Hepatocyte (in vitro differentiated cells): Measurements from ENCODE around the gene PHEX. TPM values are rescaled to one million over a fixed set of nuclear protein-coding genes. Genes with fewer than 3 reads are reported as not detected.

Source experiments
- DNase-seq: peaks from one replicate; pipeline ENCODE4 v3.0.0-alpha.2; 2016; ENCODE audit warnings: low spot score
- H2AFZ ChIP-seq: fragments of 200-600 bp; sonication (generic); 2 replicates; pipeline ENCODE4 v1.6.0; 2016; ENCODE audit warnings: antibody characterized with exemption, mild to moderate bottlenecking
- H3K27ac ChIP-seq: fragments of 200-600 bp; sonication (generic); 2 replicates; pipeline ENCODE4 v1.5.1; 2016; ENCODE audit warnings: mild to moderate bottlenecking
- H3K27me3 ChIP-seq: fragments of 200-600 bp; sonication (generic); 2 replicates; pipeline ENCODE4 v1.6.1; 2016
- H3K36me3 ChIP-seq: fragments of 200-600 bp; sonication (generic); replicated peaks from 2 replicates; pipeline ENCODE4 v1.5.1; 2016; ENCODE audit warnings: low read depth; ENCODE audit not compliant: insufficient read depth
- H3K4me1 ChIP-seq: fragments of 200-600 bp; sonication (generic); 2 replicates; pipeline ENCODE4 v1.5.1; 2016; ENCODE audit warnings: mild to moderate bottlenecking, moderate library complexity; ENCODE audit not compliant: insufficient read depth
- H3K4me2 ChIP-seq: fragments of 200-600 bp; sonication (generic); 2 replicates; pipeline ENCODE4 v1.6.0; 2016
- H3K4me3 ChIP-seq: fragments of 200-600 bp; sonication (generic); 2 replicates; pipeline ENCODE4 v1.5.1; 2016; ENCODE audit warnings: mild to moderate bottlenecking
- H3K79me2 ChIP-seq: fragments of 200-600 bp; sonication (generic); 2 replicates; pipeline ENCODE4 v1.6.0; 2017; ENCODE audit warnings: mild to moderate bottlenecking
- H3K9me2 ChIP-seq: fragments of 200-600 bp; sonication (generic); replicated peaks from 2 replicates; pipeline ENCODE4 v1.6.0; 2017; ENCODE audit warnings: mild to moderate bottlenecking; ENCODE audit not compliant: insufficient read depth
- H3K9me3 ChIP-seq: fragments of 200-600 bp; sonication (generic); 2 replicates; pipeline ENCODE4 v1.5.1; 2016; ENCODE audit warnings: low read depth, mild to moderate bottlenecking
- H4K20me1 ChIP-seq: fragments of 200-600 bp; sonication (generic); 2 replicates; pipeline ENCODE4 v1.6.0; 2016; ENCODE audit warnings: mild to moderate bottlenecking; ENCODE audit not compliant: insufficient read depth, poor library complexity, severe bottlenecking
- CTCF ChIP-seq: fragments of 200-600 bp; sonication (generic); IDR thresholded peaks from 2 replicates; pipeline ENCODE4 v1.5.1; 2016; ENCODE audit warnings: antibody characterized with exemption, mild to moderate bottlenecking; ENCODE audit not compliant: poor library complexity
- EZH2 ChIP-seq: fragments of 200-600 bp; sonication (generic); IDR thresholded peaks from 2 replicates; pipeline ENCODE4 v1.6.1; 2016; ENCODE audit warnings: antibody characterized with exemption, mild to moderate bottlenecking, borderline replicate concordance
- EZH2phosphoT487 ChIP-seq: fragments of 200-600 bp; sonication (generic); IDR thresholded peaks from one replicate; pipeline ENCODE4 v1.6.1; 2018; ENCODE audit warnings: antibody characterized with exemption, mild to moderate bottlenecking, low read depth, moderate library complexity; ENCODE audit not compliant: unreplicated experiment, severe bottlenecking
- WGBS: methylation state at CpG from one replicate; pipeline ENCODE4 v1.1.6; 2016; ENCODE audit warnings: low lambda C conversion rate; ENCODE audit errors: missing lambda C conversion rate; 5-methylcytosine and 5-hydroxymethylcytosine counted together
- polyA plus RNA-seq: library from polyadenylated mRNA; unstranded; fragments of >200 nt; fragmentation: Nextera tagmentation; extraction: Ambion mirVana; gene quantifications from 2 replicates; pipeline ENCODE4 v1.2.1, GENCODE V29; 2016
- total RNA-seq: library from RNA; depleted of rRNA; stranded (reverse); fragments of >200 nt; gene quantifications from 2 replicates; pipeline ENCODE4 v1.2.3, GENCODE V29; 2014

The PHEX gene
- total and polyA plus RNA-seq, 2 experiments from 2014 or later: 0.05 to 0.27 TPM

DNA sequence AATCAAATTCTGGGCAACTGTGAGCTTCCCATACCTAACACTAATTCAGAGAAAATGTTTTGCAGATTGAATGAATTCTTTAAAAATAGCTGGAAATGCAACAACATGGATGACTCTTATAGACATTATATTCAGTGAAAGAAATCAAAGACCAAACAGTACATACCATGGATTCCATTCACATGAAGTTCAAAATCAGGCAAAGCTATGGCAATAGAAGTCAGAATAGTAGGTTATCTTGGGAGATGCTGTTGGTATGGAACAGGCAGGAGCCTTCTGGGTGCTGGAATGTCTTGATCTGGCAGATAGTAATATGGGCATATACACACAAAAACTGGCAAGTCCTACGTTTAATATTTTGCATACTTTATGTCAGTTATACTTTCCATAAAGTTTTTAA lies 215.0 kb downstream of the PHEX start:
- Histone ChIP-seq H3K27me3 (no peaks in the 10 kb centered on the region), H3K4me1 (no peaks in the 10 kb centered on the region), H3K79me2 (no peaks in the 10 kb centered on the region), H3K36me3 (no peaks in the 10 kb centered on the region), H3K4me3 (no peak overlapping the region), H4K20me1 (no peaks in the 10 kb centered on the region), H3K27ac (no peak overlapping the region), H2AFZ (no peak overlapping the region), H3K9me2 (no peaks in the 10 kb centered on the region), H3K9me3 (no peaks in the 10 kb centered on the region), H3K4me2 (no peak overlapping the region)
- 48% methylated on average over 1 of the region's 1 CpG for WGBS
- TF ChIP-seq EZH2phosphoT487 (no peak), CTCF (no peak), EZH2 (no peak)
- no peak for DNase-seq

DNA sequence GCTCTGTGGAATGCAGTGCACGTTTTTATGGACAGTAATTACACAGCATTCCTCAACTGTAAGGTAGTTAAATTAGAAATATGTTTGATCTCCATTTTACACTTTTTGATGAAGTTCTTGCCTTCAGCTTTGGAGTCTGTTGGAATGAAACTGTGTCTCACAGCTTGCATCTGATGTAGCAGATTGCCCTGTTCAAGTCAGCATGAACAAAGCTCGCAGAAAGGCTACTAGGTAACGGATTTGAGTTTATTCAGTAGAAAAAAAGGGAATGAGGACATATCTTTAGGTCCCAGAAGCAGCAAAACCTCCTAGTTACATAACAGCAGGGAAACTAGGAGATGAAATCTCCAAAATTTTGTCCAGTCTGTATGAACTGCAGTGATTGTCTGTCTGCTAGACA lies 216.3 kb downstream of the PHEX start:
- no peaks in the 10 kb centered on the region for H3K4me1 ChIP-seq
- H3K36me3 ChIP-seq: no peaks in the 10 kb centered on the region
- no peaks in the 10 kb centered on the region for H3K9me3 ChIP-seq
- H2AFZ ChIP-seq: no peak overlapping the region
- no peaks in the 10 kb centered on the region for H3K27me3 ChIP-seq
- H3K79me2 ChIP-seq: no peaks in the 10 kb centered on the region
- no peak overlapping the region for H3K27ac ChIP-seq
- H3K9me2 ChIP-seq: no peaks in the 10 kb centered on the region
- no peak for TF ChIP-seq CTCF
- TF ChIP-seq EZH2phosphoT487: no peak
- no peak for TF ChIP-seq EZH2
- H3K4me3 ChIP-seq: no peak overlapping the region
- H3K4me2 ChIP-seq: no peak overlapping the region
- no peaks in the 10 kb centered on the region for H4K20me1 ChIP-seq
- WGBS: 45% methylated on average over 3 of the region's 3 CpGs
- DNase-seq: no peak

DNA sequence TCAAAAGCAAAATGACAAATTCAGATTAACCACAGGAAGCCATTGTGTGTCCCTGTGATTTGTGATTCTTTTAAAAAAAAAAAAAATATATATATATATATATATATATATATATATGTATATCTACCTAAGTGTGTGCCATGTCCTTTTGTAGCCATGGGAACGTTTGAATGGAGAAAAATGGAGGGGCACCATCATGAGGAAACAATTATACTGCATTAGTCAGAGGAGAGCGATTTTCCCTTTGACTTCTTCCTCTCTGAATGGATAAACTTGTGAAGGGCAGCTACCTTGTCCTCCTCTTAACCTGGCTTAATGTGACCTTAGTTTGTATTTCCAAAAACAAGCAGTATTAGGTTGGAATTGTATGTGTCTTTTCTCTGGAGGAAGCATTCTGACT lies 217.2 kb downstream of the PHEX start:
- H3K4me2 ChIP-seq: no peak overlapping the region
- 35% methylated on average over 2 of the region's 2 CpGs for WGBS

More for the DNA sequence above, 217.2 kb downstream of the PHEX start:
- no peaks in the 10 kb centered on the region for H3K9me3 ChIP-seq
- DNase-seq: no peak
- H3K4me1 ChIP-seq: no peaks in the 10 kb centered on the region
- H3K36me3 ChIP-seq: no peaks in the 10 kb centered on the region
- TF ChIP-seq EZH2phosphoT487 (no peak), CTCF (no peak), EZH2 (no peak)
- H4K20me1 ChIP-seq: no peaks in the 10 kb centered on the region
- H3K9me2 ChIP-seq: no peaks in the 10 kb centered on the region
- H3K79me2 ChIP-seq: no peaks in the 10 kb centered on the region
- no peak overlapping the region for H3K27ac ChIP-seq
- no peaks in the 10 kb centered on the region for H3K27me3 ChIP-seq
- no peak overlapping the region for H3K4me3 ChIP-seq
- no peak overlapping the region for H2AFZ ChIP-seq
